ENCODE data around the gene CMKLR1.

DNA sequence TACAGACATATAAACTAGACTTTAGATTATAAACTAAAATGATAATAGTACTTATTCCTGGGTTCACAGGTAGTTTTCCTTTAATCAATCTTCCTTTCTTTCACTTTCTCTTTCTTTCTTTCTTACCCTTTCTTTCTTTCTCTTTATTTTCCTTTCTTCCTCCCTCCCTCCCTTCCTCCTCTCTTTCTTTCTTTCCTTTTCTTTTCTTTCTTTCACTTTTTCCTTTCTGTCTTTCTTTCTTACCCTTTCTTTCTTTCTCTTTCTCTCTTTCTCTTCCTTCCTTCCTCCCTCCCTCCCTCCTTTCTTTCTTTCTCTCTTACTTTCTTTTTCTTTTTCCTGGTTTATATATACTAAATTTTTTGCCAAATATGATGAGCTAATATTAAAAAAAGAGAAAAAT, 61.5 kb downstream of the CMKLR1 start:
- TF ChIP-seq POLR2A (IDR thresholded peaks at IDR 0.05): no peak
- no peak for TF ChIP-seq CTCF (IDR thresholded peaks at IDR 0.05)
- TF ChIP-seq POLR2AphosphoS5 (IDR thresholded peaks at IDR 0.05; ENCODE audit: insufficient read depth in 1 of 2, low read depth in 1 of 2): no peak
